HG03460 (cell line): ENCODE results near the gene TRIM72.
"Not testable (repeated sequence)": the region's sequence is repeated elsewhere in the genome, so short reads cannot be mapped to it uniquely, and the experiment has no call there.

ENCODE experiments used
- ATAC-seq: cut with Tn5 transposase; IDR thresholded peaks from one replicate; pipeline ENCODE4 v1.9.1; 2021; ENCODE audit not compliant: unreplicated experiment

Gene TRIM72, protein sequence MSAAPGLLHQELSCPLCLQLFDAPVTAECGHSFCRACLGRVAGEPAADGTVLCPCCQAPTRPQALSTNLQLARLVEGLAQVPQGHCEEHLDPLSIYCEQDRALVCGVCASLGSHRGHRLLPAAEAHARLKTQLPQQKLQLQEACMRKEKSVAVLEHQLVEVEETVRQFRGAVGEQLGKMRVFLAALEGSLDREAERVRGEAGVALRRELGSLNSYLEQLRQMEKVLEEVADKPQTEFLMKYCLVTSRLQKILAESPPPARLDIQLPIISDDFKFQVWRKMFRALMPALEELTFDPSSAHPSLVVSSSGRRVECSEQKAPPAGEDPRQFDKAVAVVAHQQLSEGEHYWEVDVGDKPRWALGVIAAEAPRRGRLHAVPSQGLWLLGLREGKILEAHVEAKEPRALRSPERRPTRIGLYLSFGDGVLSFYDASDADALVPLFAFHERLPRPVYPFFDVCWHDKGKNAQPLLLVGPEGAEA

DNA sequence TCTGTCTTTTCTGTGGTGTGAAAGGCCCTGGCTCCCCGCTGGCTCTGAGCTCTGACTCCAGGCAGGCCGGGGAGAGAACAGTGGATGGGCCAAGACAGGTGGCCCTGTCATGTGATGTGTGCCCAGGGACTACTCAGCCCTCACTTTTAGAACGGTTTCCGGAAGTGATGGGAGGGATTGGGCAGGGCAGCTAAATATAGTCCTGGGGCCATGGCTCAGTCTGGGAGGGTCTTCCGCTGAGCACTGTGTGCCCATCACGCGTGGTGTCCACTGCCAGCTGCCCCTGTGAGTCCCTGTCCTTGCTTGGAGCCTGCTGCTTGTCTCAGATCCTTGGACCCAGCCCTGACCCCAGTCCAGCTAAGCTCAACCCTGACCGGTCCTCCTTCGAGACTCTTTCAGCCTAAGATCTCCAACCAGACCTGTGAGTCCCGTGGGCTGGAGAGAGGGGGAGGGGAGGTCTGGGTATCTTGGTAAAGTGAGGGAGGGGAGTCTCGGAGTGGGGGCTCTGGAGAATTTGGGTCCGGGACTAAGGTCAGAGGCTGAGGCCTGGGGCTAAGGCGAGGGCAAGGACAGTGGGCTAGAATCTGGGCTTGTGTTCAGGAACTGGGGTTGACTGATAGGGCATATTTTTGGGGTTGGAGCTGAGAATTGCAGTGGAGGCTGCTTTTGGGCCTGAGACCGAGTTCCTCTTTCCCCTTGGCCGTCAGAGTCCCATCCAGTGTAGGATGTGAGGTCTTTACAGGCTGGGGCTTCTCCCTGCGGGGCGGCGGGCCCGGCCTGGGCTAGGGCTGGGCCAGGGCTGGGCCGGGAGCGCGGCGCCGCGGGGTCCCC, at the start of gene TRIM72:
TSS of gene TRIM72 (plus strand) at position 243 of the 831 bp plus-strand sequence. CDS start 620 bp downstream, outside the sequence.
- ATAC-seq: no peak

DNA sequence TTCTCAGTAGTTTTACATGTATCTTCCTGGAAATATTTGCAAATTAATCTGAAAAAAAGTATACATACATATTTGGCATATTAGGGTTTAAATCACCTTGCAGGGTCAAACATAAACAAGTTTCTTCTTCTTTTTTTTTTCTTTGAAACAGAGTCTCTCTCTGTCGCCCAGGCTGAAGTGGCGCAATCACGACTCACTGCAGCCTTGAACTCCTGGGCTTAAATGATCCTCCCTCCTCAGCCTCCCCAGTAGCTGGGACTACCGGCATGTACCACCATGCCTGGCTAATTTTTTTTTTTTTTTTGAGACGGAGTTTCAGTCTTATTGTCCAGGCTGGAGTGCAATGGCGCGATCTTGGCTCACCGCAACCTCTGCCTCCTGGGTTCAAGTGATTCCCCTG, 46.6 kb upstream of the TRIM72 start:
- no peak for ATAC-seq

DNA sequence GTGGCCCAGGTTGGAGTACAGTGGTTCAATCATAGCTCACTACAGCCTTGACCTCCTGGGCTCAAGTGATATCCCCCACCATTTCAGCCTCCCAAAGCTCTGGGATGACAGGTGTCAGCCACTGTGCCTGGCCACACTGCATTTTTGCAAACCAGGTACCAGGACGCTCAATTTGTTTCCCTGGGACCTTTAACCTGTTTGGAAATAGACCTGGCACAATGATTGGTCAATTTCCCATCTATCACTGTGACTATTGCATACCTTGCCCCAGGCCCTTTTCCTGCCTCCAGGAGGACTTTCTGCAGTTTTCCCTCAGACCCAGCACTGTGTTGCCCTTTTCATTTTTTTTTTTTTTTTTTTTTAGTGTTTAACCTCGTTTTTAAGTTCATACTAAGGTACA, 45.1 kb upstream of the TRIM72 start:
- no peak for ATAC-seq

DNA sequence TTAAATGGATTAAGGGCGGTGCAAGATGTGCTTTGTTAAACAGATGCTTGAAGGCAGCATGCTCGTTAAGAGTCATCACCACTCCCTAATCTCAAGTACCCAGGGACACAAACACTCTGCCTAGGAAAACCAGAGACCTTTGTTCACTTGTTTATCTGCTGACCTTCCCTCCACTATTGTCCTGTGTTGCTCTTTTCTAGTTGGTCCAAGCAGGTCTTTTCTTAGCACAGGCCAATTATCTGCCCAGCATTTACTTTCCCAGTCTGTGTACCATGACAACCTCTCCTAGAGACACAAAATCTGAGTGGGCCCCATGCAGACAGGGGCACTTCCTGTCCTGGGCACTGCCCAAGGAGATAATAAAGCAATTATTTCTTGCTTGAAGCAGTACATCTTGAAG, 43.9 kb upstream of the TRIM72 start:
- ATAC-seq: not testable (repeated sequence)

DNA sequence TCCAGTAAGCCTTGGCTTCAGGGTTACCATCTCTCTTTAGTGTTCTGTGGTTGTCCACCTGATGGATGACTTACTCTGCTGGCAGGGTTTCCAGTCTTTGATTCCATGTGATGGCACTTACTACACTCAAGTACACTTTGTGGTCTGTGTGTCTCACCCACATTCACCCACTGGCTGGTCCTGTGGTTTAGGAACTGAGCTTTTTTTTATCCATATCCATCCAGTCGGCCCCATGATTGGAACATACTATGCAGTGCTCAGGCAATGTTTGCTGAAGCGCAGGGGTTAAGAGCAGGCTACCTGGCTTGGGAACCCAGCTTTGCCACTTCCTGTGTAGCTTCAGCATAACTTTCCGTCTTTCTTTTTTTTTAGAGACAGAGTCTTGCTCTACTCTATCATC, 36.8 kb upstream of the TRIM72 start:
- ATAC-seq: no peak

DNA sequence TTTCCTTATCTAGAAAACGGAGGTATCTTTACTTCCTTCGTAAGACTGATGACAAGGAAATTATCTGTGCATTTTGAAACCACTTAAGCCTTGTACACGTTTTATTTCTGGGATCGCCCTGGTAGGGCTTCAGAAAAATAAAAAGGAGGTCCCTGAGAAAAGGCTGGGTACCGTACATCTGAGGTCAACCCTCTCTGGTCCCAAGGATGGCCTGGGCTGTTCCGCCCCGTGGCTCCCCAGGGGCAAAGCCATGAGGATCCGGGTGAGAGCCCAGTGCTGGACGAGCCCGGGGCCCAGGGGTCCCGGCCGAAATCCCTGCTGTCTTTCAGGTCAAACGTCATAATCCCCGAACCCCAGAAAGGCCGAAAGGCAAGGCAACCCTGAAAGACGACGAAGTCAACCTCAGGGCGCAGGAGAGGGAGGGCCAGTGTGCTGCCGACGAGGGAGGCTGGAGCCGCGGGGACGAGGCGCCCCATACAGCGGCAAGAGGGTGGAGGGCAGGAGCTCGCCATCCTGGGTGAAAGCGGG, 34.6 kb upstream of the TRIM72 start:
- ATAC-seq: peak; percentile 1

DNA sequence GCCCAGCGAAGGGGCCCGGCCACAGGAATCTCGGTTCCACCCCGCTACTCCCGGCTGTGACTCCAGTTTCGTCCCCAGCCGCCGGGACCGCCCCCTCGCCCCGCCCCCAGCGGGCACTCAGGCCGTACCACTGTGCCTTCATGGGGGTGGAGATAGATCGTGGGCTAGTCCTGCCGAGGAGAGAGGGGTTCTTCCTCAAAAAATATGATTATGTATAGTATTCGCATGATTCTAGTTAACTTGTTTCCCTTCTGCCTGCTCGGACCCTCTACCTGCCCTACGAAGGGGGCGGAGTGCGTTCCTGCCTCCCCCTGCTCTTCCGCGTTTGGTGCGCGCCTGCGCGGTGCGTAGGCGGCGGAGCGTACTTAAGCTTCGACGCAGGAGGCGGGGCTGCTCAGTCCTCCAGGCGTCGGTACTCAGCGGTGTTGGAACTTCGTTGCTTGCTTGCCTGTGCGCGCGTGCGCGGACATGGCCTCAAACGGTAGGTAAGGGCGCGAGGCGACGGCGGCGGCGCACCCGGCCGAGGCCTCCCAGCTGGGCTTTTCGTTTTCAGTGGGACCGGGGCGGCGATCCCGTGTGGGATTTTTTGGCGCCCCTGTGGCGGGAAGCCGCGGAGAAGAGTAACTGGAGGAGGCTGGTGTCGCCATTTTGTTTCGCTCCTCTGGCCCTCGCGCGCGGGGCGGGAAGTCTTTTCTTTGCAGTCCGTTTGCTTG, 34.0 kb upstream of the TRIM72 start, which contains the start of gene FUS:
TSS of gene FUS (plus strand) at position 393 of the 713 bp plus-strand sequence. CDS start at position 469, 76 bp downstream.
- ATAC-seq: peak; percentile 48

DNA sequence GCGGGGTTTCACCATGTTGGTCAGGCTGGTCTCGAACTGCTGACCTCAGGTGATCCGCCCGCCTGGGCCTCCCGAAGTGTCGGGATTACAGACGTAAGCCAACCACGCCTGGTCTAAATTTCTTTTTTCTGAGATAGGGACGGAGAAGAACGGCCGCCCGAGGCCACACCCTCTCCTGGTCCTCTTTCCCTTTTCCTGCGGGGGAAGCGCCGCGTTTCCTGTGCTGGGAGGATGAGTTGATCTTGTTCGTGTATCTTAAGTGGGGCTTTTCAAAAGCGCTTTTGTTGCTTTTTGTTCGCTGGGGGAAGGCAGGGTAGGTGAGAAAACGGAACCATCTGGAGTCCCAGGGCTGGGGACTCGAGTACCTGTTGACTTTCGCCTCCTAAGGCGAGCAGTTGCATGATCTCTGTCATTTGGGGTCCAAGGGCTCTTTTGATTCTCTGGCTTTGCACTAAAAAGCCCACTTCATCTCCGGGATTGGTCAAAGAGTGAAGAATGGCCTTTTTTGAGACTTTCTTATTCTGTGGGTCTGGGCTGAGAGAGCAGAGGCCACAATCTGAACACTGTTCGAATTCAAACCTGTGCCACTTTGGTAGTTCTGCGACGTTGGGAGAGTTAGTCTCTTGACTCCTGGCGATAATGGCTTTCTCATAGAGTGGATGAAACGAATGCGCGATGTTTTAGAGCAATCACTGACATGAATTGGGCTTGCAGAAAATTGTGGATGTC, 32.7 kb upstream of the TRIM72 start:
- no peak for ATAC-seq

DNA sequence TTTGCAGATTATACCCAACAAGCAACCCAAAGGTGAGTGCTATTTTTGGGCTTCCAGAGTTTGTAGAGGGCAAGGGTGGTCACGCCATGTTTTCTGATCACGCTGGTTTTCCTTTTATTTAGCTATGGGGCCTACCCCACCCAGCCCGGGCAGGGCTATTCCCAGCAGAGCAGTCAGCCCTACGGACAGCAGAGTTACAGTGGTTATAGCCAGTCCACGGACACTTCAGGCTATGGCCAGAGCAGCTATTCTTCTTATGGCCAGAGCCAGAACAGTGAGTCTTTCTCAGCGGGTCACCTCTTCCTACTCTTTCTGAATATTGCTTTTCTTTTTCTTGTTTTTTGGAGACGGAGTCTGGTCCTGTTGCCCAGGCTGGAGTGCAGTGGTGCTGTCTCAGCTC, 31.5 kb upstream of the TRIM72 start:
- ATAC-seq: no peak

DNA sequence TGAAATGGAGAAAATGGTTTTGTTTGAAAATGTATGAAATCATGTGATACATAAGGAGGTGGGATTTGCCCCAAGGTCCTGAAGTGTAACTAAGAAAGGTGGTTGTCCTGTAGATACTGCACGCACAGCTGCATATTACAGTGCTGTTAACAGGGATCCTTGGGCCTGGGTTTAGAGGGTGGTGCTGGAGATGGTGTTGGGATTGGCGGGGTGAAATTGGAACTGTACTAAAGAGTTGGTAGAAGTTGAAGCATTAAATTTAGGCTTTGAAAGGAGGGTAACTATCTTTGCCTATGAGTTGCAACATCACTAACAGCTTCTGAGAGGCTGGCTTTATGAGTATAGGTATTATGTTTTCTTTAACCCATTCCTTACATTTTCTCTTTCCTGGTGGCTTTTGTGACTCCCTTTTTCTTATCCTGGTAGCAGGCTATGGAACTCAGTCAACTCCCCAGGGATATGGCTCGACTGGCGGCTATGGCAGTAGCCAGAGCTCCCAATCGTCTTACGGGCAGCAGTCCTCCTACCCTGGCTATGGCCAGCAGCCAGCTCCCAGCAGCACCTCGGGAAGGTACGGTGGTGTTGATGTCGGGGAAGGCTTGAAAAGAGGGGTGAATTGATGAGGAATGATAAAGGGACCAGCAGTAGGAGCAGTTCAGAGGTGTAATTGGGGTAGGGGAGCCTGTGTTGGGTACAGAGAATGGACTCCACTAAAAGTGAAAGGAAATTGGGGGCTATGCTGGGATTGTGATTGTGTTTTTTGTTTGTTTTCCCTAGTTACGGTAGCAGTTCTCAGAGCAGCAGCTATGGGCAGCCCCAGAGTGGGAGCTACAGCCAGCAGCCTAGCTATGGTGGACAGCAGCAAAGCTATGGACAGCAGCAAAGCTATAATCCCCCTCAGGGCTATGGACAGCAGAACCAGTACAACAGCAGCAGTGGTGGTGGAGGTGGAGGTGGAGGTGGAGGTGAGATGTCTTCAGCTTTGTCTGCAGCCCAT, 30.2 kb upstream of the TRIM72 start:
- no peak for ATAC-seq

DNA sequence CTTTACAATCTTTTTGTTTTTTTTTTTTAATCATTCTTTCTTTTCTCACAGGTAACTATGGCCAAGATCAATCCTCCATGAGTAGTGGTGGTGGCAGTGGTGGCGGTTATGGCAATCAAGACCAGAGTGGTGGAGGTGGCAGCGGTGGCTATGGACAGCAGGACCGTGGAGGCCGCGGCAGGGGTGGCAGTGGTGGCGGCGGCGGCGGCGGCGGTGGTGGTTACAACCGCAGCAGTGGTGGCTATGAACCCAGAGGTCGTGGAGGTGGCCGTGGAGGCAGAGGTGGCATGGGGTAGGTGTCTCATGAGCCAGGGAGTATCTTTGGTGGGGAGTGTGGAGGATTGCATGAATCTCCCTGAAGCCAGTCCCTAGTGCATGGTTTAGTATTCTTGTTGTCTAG, 29.0 kb upstream of the TRIM72 start:
- ATAC-seq: no peak

DNA sequence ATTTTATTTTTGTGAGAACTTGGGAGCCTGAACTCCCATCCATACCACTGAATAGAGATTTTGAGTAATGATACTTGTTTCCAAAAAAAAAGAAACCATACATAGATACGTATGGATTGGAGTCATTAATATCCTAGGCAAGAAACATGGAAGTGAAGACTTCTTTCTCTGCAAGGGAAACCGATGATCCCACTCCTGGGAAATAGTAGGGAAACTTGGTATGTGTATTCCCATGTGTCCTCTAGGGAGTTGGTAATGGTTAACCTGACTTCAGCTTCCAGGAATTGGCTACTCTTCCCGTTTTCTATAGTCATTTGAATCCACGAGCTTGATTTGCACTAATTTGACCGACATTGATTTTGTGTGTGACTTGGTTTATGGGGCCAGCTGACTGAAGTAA, 28.6 kb upstream of the TRIM72 start:
- no peak for ATAC-seq

DNA sequence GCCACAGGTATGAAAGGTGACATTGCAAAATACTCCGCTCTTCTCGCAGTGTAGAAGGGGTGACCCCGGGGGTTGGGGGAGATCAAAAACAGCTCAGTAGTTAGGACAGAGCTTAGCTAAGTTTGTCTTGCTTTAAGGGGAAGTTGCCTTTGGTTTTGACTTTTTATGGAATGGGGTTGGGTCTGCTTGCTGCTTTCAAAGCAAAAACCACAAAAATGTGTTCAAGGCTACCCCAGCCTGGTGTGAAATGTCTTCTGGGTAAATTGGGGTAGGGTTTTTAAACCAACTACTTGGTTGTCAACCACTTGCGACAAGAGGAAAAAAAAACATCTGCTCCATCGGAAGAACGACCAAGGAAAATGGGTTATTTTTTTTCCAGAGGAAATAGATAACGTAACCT, 27.7 kb upstream of the TRIM72 start:
- ATAC-seq: no peak

DNA sequence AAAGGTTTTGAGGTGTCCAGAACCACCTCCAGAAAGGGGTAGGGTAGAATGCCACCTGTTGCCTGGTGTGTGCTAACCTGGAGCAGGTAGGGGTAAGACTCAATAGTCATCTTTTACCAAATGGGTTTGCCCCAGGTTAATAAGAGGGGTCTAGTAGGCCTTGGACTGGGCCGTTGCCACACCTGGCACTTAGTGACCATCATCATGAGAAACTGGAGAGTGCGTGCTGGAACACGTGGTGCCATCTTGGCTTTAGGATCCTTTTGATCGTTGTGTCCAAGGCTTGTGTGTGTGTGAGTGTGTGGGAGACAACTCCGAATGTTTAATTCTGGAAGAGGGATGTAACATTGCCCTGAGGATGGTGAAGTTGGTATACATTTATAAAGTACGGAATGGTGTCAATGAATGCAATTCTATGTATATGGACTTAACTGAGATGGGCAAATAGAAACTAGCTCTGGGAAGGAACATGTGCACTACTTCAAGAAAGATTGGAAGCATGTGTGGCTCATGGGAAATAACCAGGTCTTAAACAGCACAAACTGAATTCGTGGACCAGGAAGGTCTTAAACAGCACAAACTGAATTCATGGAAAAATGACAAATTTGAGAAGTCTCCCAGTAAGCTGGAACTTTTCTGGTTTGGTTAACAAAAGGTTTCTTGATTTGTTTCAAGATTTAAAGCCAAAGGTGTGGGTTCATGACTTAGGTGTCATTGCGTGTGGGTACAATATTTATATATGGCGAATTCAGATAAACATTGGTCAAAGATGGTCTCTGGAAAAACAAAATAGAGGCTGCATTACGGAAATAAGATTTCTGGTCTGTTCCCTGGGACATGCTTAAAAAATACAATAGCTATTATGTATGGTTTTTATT, 26.8 kb upstream of the TRIM72 start:
- no peak for ATAC-seq

DNA sequence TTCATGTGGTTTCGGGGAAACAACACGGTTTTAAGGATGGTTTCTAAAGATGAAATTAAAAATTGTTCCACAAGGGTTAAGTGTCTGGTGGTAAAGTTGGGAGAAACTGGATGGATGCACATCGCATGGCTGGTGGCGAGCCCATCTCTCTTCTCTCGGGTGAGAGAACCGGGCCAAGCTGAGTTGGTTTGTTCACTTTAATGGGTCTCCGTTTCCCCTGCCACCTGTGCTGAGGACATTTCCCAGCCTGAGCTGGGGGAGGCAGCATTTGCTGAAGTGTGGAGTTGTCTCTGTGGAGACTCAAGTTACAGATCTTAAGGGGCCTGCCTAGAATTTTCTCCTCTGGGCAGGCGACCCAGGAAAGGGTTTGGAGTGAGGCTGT, 26.1 kb upstream of the TRIM72 start:
- ATAC-seq: no peak

DNA sequence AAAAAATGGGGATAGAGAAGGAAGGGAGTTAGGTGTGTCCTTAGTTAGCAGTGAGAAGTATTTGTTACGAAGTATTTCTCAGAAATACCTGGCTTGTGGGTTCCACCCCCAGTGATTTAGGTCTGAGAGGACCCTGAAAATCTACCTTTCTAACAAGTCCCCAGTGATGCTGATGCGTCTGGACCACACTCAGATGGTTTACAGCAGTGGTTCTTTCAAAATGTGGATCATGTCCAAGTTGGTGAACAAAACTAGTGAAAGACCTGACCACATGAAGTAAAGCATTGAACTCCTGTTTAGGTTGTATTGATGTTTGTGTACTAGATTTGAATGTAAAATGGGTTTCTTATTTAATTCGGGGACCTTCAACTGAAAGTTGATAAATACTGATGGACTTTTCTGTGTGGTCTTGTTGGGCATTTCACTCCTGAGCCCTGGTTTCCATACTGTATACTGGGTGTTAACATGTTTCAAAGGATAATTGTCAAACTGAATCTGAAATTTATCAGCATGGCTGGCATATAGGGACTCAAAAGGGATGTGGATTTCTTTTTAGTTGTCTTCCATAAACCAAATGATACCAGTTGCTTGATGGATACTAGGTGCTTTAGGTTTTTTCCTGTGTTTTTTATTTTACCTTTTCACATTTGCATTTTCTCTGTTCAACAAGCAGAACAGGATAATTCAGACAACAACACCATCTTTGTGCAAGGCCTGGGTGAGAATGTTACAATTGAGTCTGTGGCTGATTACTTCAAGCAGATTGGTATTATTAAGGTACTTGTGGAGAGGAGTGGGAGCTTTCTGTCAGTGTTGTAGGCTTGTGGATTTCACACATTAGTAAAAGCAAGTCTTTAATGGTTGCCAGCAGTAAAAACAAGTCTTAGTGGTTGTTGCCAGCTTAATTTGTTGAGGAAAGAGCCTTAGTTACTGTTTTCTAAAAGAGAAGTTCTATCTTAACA, 25.2 kb upstream of the TRIM72 start:
- no peak for ATAC-seq

DNA sequence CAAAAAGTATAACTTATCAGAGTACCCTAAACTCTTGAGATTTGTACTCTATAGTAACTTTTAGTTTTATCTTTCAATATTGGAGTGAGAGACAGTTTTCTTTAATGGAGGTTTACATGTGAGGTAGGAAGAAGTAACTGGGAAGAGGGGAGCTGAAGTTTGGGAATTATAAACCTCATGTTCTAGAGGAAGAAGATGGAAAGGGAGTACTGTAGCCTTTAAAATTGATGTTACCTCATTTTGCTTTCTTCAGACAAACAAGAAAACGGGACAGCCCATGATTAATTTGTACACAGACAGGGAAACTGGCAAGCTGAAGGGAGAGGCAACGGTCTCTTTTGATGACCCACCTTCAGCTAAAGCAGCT, 24.5 kb upstream of the TRIM72 start:
- ATAC-seq: no peak
